Hepatocyte (in vitro differentiated cells): Measurements from ENCODE around the gene GNB3. TPM values are rescaled to one million over a fixed set of nuclear protein-coding genes. Genes with fewer than 3 reads are reported as not detected.

Source experiments
- DNase-seq: peaks from one replicate; pipeline ENCODE4 v3.0.0-alpha.2; 2016; ENCODE audit warnings: low spot score
- H2AFZ ChIP-seq: fragments of 200-600 bp; sonication (generic); 2 replicates; pipeline ENCODE4 v1.6.0; 2016; ENCODE audit warnings: antibody characterized with exemption, mild to moderate bottlenecking
- H3K27ac ChIP-seq: fragments of 200-600 bp; sonication (generic); 2 replicates; pipeline ENCODE4 v1.5.1; 2016; ENCODE audit warnings: mild to moderate bottlenecking
- H3K27me3 ChIP-seq: fragments of 200-600 bp; sonication (generic); 2 replicates; pipeline ENCODE4 v1.6.1; 2016
- H3K36me3 ChIP-seq: fragments of 200-600 bp; sonication (generic); replicated peaks from 2 replicates; pipeline ENCODE4 v1.5.1; 2016; ENCODE audit warnings: low read depth; ENCODE audit not compliant: insufficient read depth
- H3K4me1 ChIP-seq: fragments of 200-600 bp; sonication (generic); 2 replicates; pipeline ENCODE4 v1.5.1; 2016; ENCODE audit warnings: mild to moderate bottlenecking, moderate library complexity; ENCODE audit not compliant: insufficient read depth
- H3K4me2 ChIP-seq: fragments of 200-600 bp; sonication (generic); 2 replicates; pipeline ENCODE4 v1.6.0; 2016
- H3K4me3 ChIP-seq: fragments of 200-600 bp; sonication (generic); 2 replicates; pipeline ENCODE4 v1.5.1; 2016; ENCODE audit warnings: mild to moderate bottlenecking
- H3K79me2 ChIP-seq: fragments of 200-600 bp; sonication (generic); 2 replicates; pipeline ENCODE4 v1.6.0; 2017; ENCODE audit warnings: mild to moderate bottlenecking
- H3K9me2 ChIP-seq: fragments of 200-600 bp; sonication (generic); replicated peaks from 2 replicates; pipeline ENCODE4 v1.6.0; 2017; ENCODE audit warnings: mild to moderate bottlenecking; ENCODE audit not compliant: insufficient read depth
- H3K9me3 ChIP-seq: fragments of 200-600 bp; sonication (generic); 2 replicates; pipeline ENCODE4 v1.5.1; 2016; ENCODE audit warnings: low read depth, mild to moderate bottlenecking
- H4K20me1 ChIP-seq: fragments of 200-600 bp; sonication (generic); 2 replicates; pipeline ENCODE4 v1.6.0; 2016; ENCODE audit warnings: mild to moderate bottlenecking; ENCODE audit not compliant: insufficient read depth, poor library complexity, severe bottlenecking
- EZH2 ChIP-seq: fragments of 200-600 bp; sonication (generic); IDR thresholded peaks from 2 replicates; pipeline ENCODE4 v1.6.1; 2016; ENCODE audit warnings: antibody characterized with exemption, mild to moderate bottlenecking, borderline replicate concordance
- EZH2phosphoT487 ChIP-seq: fragments of 200-600 bp; sonication (generic); IDR thresholded peaks from one replicate; pipeline ENCODE4 v1.6.1; 2018; ENCODE audit warnings: antibody characterized with exemption, mild to moderate bottlenecking, low read depth, moderate library complexity; ENCODE audit not compliant: unreplicated experiment, severe bottlenecking
- WGBS: methylation state at CpG from one replicate; pipeline ENCODE4 v1.1.6; 2016; ENCODE audit warnings: low lambda C conversion rate; ENCODE audit errors: missing lambda C conversion rate; 5-methylcytosine and 5-hydroxymethylcytosine counted together
- polyA plus RNA-seq: library from polyadenylated mRNA; unstranded; fragments of >200 nt; fragmentation: Nextera tagmentation; extraction: Ambion mirVana; gene quantifications from 2 replicates; pipeline ENCODE4 v1.2.1, GENCODE V29; 2016
- total RNA-seq: library from RNA; depleted of rRNA; stranded (reverse); fragments of >200 nt; gene quantifications from 2 replicates; pipeline ENCODE4 v1.2.3, GENCODE V29; 2014
- TF ChIP-seq, protein P1 (sequence below): fragments of 200-600 bp; sonication (generic); IDR thresholded peaks from 2 replicates; pipeline ENCODE4 v1.5.1; 2016; ENCODE audit warnings: antibody characterized with exemption, mild to moderate bottlenecking; ENCODE audit not compliant: poor library complexity

The GNB3 gene
- total and polyA plus RNA-seq, 2 experiments from 2014 or later = 2.6 to 10.2 TPM

DNA sequence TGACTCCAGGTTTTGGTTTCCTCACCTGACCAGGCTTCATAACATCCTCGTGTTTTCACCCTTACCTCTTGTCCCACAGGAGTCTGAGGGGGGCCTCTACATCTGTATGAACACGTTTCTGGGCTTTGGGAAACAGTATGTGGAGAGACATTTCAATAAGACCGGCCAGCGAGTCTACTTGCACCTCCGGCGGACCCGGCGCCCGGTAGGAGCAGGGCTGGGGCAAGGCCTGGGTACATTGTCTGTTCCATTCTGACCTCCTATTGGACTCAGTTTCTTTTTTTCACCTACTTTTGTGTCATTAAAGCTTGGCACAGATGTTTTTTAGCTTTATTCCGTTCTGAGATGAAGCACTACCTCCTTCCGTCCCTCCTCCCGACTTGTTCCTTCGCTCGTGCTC is 14.6 kb downstream of the GNB3 start:
- no peaks in the 10 kb centered on the region for H3K9me3 ChIP-seq
- H3K36me3 ChIP-seq = no peaks in the 10 kb centered on the region
- H3K27me3 ChIP-seq = no peaks in the 10 kb centered on the region
- no peak overlapping the region for H3K4me2 ChIP-seq
- no peak for DNase-seq
- no peak for TF ChIP-seq EZH2
- no peak for TF ChIP-seq EZH2phosphoT487
- TF ChIP-seq, protein P1, sequence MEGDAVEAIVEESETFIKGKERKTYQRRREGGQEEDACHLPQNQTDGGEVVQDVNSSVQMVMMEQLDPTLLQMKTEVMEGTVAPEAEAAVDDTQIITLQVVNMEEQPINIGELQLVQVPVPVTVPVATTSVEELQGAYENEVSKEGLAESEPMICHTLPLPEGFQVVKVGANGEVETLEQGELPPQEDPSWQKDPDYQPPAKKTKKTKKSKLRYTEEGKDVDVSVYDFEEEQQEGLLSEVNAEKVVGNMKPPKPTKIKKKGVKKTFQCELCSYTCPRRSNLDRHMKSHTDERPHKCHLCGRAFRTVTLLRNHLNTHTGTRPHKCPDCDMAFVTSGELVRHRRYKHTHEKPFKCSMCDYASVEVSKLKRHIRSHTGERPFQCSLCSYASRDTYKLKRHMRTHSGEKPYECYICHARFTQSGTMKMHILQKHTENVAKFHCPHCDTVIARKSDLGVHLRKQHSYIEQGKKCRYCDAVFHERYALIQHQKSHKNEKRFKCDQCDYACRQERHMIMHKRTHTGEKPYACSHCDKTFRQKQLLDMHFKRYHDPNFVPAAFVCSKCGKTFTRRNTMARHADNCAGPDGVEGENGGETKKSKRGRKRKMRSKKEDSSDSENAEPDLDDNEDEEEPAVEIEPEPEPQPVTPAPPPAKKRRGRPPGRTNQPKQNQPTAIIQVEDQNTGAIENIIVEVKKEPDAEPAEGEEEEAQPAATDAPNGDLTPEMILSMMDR = no peak
- H3K4me3 ChIP-seq = no peak overlapping the region
- H3K27ac ChIP-seq = no peak overlapping the region
- WGBS = 94% methylated on average over 14 of the region's 14 CpGs
- H3K79me2 ChIP-seq = peaks cover 27% of the 10 kb centered on the region
- H4K20me1 ChIP-seq = no peaks in the 10 kb centered on the region
- H3K4me1 ChIP-seq = peaks cover 11% of the 10 kb centered on the region
- H3K9me2 ChIP-seq = no peaks in the 10 kb centered on the region
- no peak overlapping the region for H2AFZ ChIP-seq

DNA sequence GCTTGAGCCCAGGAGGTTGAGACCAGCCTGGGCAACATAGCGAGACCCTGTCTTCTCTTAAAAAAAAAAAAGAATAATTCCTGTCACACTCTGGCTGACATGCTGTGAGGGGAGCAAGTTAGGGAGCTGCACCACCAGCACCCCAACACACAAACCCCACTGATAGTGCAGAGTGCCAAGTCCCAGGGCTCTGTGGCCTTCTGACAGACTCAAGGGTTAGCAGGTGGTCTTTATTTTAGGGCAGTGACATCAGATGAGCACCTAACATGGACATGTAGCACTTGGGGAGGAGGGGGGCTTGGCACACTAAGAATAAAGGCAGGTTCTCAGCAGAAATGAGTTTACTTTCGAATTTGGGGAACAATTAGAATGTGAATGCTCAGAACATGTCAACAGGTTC is 18.1 kb downstream of the GNB3 start:
- TF ChIP-seq EZH2 (no peak), EZH2phosphoT487 (no peak)
- TF ChIP-seq, protein P1 = no peak
- Histone ChIP-seq H3K4me1 (peaks cover 1% of the 10 kb centered on the region), H3K4me2 (no peak overlapping the region), H3K27ac (no peak overlapping the region), H3K9me2 (no peaks in the 10 kb centered on the region), H3K36me3 (no peaks in the 10 kb centered on the region), H2AFZ (no peak overlapping the region), H3K79me2 (peaks cover 21% of the 10 kb centered on the region), H3K4me3 (no peak overlapping the region), H4K20me1 (no peaks in the 10 kb centered on the region), H3K9me3 (no peaks in the 10 kb centered on the region), H3K27me3 (no peaks in the 10 kb centered on the region)
- no peak for DNase-seq
- WGBS = 92% methylated on average over 2 of the region's 2 CpGs

DNA sequence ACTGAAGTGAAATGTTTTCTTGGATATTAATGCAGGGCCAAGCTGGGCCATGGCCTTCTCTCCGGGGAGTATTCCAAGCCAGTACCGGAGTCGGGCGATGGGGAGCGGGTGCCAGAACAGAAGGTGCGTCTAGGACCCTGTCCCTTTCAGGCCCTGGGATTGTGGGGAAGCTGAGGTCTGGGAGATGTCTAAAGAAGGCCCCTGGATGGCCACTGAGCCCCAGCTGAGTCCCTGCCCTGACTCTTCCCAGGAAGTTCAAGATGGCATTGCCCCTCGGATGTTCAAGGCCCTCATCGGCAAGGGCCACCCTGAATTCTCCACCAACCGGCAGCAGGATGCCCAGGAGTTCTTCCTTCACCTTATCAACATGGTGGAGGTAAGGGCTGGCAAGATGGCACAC is 19.4 kb downstream of the GNB3 start:
- Histone ChIP-seq H3K9me3 (no peaks in the 10 kb centered on the region), H3K36me3 (no peaks in the 10 kb centered on the region), H3K79me2 (peaks cover 8% of the 10 kb centered on the region), H3K27ac (no peak overlapping the region), H3K4me2 (no peak overlapping the region), H2AFZ (no peak overlapping the region), H3K9me2 (no peaks in the 10 kb centered on the region), H3K27me3 (no peaks in the 10 kb centered on the region), H3K4me3 (no peak overlapping the region), H3K4me1 (no peaks in the 10 kb centered on the region), H4K20me1 (no peaks in the 10 kb centered on the region)
- TF ChIP-seq, protein P1 = no peak
- no peak for TF ChIP-seq EZH2phosphoT487
- no peak for TF ChIP-seq EZH2
- WGBS = 99% methylated on average over 9 of the region's 9 CpGs
- DNase-seq = no peak

DNA sequence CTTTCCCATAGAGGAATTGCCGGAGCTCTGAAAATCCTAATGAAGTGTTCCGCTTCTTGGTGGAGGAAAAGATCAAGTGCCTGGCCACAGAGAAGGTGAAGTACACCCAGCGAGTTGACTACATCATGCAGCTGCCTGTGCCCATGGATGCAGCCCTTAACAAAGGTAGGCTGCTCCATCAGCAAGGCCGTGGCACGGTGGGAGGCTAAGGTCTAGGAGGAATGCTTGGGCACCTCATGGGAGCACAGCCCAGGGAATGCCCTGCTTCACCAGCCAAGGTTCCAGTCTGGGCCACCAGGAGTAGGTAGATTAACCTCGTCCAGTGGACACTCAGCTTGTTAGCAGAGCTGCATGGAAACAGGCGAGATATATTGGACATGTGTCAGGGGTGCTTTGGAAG is 20.2 kb downstream of the GNB3 start:
- Histone ChIP-seq H3K27me3 (no peaks in the 10 kb centered on the region), H3K27ac (no peak overlapping the region), H4K20me1 (no peaks in the 10 kb centered on the region), H3K9me2 (no peaks in the 10 kb centered on the region), H3K79me2 (no peaks in the 10 kb centered on the region), H3K9me3 (no peaks in the 10 kb centered on the region), H3K4me2 (no peak overlapping the region), H3K36me3 (no peaks in the 10 kb centered on the region), H3K4me1 (no peaks in the 10 kb centered on the region), H3K4me3 (no peak overlapping the region), H2AFZ (no peak overlapping the region)
- WGBS = over 99% methylated on average over 7 of the region's 7 CpGs
- TF ChIP-seq EZH2phosphoT487 = no peak
- DNase-seq = no peak
